ENCODE data around the gene EYA2.

EYA2 gene

DNA sequence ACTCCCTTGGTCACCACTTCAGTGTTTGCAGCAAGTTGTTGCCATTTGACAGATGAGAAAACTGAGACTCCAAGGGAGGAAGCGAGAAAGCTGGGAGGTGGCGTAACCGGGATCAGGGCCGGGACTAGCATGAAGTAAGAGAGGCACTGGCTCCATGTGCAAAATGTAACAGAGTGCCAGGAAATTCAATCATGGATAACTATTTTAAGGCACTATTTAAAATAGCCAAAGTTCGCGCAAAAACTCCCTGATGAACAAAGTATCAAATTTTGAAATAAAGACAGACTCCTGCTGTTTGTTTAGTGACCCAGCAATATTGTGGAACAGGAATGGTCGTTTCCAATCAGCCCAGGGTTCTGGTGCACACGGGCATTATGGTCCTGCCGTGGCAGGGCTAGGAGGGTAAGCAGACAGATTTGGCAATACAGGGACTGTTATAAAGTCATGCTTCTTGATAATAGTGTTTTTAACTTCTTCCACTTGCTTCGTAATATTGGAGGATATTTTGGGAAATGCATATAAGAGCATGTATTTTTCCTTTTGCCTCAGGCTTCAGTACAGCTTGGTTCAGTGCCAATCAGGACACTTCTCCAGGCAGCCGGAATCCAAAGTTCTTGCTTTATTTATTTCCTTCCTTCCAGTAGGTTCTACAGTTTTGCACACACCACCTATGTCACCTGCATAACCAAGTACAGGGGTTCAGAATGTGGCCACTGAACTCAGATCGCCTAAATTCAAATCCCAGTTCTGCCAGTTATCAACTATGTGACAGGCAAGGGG is 141.6 kb downstream of the EYA2 start:
- no peak for DNase-seq (ENCODE audit: low read depth)

DNA sequence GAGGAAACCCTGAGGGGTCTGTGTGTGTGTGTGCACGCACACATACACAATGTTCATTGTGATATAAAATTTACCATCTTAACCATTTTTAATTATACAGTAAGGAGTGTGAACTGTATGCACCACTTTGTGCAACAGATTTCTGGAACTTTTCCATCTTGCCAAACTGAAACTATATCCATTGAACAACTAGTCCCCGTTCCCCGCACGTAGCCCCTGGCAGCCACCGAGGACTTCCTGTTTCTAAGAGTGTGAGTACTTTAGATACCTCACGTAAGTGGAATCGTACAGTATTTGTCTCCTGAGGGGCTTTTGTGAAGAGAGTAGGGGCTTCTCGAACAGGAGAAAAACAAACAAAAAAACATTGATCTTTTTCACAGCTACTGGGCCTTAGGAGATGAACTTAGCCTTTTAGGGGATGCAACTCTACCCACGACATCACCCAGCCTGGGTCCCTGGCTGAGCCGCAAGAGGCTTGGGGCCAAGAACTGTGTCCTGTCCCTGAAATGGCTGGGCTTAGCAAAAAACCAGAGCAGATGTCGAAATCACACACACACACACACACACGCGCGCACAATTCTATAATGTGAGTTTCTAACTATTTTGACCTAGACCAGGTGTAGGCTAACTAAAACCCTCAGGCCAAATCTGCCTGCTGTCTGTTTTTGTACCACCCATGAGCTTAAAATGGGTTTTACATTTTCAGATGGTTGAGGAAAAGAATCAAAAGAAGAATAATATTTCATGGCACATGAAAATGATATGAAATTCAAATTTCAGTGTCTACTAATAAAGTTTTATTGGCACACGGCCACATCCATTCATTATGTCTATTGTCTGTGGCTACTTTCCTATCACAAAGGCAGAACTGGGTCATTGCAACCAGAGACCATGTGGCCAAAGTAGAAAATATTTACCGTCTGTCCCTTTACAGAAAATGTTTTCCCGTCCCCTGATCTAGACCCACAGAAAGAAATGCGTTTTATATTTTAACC is 144.2 kb downstream of the EYA2 start:
- no peak for DNase-seq (ENCODE audit: low read depth)

DNA sequence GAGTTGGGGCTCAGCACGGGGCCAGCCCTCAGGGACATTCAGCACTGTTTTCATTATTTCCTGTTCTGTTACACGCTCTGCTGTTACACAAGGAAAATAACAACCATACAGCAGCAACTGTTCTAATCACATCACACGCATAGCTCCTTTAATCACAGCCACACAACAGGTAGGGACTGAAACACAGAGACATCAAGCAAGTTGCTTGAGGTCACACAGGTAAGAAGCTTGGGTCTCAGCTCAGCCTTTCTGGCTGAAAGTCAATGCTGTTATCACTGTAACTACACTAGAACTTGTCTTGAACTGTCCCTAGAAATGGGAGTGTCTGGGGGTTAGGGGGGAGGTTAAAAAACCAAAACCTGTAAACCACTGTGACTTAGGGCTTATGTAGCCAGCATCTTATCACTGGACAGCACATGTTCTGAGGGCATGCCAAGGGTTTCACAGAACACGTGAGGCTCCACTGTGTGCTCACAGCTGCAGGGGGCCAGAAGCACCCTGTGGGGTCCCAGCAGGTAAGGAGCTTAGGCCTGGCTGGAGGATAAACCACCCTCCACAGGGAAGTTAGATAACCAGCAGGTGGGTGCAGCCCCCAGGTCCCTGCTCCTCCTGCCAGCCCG is 146.0 kb downstream of the EYA2 start:
- no peak for DNase-seq (ENCODE audit: low read depth)

DNA sequence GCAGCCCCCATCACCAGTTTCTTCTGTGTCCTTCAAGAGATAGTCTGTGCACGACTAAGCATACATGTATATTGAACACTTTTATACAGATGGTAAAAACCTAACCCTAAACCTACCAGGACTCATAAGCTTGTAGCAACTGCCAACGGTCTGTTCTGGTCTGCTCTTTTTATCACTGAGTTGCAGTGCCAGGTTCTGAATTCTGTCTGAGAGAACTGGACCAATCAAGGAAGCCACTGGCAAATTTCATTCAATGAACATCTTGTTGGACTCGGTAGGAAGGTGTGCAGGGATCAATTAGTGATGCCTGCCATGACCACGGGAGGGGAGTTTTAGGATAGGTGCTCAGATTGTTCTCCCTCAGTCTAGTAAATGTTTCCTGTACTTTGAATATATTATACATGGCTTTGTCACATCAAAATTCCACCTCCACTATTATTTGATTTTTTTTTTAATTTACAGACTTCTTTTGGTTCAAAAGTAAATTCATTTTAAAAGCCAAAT is 146.8 kb downstream of the EYA2 start:
- DNase-seq (ENCODE audit: low read depth), result no peak

DNA sequence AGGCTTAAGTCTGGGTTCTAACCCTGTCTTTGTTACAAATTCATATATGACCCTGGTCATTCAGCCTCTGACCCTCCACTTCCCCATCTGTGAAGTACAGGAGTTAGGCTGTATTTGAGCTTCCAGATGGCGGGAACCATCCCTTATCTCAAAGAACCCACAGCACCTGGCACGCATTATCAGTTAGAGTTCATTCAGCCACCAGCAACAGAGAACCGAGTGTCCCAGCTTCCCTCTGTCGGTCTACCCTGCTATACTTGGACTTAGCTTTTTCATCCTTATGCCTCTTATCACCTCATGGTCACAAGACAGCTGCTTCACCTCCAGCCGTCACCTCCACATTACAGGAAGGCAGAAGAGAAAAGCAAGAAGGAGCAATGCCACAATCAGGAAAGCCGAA is 147.8 kb downstream of the EYA2 start:
- no peak for DNase-seq (ENCODE audit: low read depth)

DNA sequence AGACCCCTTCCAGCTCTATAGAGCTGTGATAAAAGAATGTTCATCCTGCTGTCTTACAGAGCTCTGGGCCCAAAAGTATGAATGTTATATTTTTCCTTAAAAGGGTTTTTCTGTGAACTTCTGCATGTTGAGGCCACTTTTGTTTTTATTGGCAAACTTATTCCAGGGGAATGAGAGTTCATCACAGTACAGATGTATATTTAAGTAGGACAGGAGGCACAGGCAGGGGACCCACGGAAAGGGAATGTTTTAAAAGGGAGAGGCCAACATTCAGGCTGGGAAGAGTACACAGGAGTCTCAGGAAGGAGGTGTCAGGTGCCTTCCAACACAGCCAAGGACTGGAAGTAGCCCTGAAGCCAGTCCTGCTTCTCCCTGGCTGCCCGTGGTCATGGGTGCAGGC is 148.4 kb downstream of the EYA2 start:
- DNase-seq (ENCODE audit: low read depth), result no peak

DNA sequence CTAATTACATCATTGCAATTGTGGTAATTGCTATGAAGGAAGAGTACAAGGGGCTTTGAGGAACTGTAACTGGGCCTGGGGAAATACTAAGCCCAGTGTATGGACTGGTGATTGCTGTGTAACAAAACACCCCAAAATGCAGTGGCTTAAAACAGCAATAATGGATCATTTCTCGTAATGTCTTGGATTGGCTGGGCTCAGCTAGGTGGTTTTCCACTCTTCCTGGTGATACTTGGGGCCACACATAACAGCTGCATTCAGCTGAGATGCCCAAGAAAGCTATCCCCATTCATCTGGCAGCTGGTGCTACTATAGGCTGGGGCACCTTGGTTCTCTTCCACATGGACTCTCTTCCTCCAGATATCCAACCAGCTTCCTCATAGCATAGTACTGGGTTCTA is 150.3 kb downstream of the EYA2 start:
- no peak for DNase-seq (ENCODE audit: low read depth)

DNA sequence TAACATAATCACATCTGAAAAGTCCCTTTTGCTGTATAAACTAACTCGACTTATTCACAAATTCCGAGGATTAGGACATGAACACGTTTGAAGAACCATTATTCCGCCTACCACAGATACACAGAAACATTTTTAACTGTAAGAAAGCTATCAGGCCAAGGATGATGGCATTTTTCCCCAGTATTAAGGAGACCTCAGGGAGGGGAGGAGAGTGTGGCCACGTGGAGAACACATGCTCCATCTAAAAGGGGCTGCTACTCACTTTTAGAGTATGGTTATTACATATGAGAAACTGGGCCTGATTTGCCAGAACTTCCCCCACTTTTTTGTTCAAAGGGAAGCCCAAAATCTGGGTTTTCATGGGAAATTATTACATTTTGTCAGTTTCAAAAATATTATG is 153.4 kb downstream of the EYA2 start:
- DNase-seq (ENCODE audit: low read depth), result no peak

DNA sequence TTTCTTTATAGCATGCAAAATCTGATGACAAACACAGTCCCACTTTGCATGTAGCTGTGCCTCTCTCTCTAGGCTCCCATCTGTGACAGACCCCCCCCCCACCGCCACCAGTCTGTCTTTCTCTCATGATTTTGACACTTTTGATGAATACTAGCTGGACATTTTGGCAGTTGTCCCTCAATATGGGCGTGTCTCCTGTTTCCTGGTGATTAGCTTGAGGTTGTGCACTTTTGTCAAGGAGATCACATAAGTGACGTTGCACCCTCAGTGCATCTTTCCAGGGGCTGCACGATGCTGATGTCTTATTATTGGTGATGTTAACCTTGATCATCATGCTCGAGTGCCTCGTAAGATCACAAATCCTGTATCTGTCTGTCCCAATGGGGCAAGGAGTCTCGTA is 155.1 kb downstream of the EYA2 start:
- DNase-seq (ENCODE audit: low read depth), result no peak

DNA sequence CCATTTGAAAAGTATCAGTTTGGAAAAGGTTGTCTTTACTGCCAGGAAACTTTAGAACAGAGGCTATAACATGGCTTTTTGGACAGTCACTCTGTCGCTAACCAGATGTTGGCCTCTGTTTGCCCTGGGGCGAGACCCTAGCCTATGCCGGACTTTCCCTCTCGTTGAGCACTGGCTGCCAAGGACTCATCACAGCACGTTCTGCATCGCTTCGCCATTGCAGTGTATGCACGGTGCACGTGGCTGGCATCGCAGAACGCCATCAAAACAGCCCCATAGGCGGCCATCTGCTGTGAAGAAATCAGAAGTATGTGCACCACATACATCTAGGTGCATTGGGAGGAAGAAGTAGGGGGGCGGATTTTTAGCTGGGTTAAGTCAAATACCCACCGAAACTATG is 156.4 kb downstream of the EYA2 start:
- DNase-seq (ENCODE audit: low read depth), result no peak

DNA sequence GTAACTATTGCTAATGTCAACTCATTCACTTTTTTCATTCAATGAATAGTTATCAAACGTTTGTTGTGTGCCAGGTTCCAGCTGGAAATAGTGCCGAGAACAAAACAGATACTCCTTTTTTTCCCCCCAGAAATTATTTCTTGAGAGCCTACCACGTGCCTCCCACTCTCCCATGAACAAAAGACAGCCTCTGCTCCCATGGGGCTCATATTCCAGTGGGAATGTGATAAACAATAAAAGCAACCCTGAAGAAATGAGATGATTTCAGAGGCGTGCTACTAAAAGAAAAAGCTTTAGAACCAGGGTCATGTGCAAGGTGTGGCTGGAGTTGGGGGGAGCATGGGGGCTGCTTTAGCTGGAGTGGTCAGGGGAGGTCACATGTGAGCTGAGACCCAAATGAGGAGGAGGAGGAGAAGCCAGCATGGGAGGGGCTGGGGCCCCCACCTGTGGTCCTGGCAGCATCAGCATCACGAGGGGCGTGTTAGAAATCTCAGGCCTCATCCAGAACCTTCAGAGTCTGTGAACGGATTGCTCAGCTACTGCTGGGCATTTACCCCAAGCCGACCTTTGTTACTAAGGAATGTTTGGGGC is 157.4 kb downstream of the EYA2 start:
- no peak for DNase-seq (ENCODE audit: low read depth)

DNA sequence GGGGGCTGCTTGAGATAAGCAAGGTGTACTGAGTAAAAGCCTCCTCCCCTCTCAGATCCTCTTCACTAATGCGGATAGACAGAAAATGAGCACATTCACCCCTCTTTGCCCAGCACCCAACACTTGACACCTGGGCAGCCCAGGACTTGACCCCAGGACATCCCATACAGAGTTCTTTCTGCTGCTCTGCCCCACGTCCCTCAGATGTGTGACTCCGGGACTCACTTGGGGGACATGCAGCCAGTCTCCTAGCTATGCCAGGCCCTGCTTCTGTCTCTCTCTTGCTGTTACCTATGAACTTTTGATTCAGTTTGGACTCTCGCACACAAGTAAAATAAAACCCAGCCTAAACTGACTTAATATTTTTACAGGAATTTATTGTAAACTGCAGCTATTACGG is 159.9 kb downstream of the EYA2 start:
- no peak for DNase-seq (ENCODE audit: low read depth)

DNA sequence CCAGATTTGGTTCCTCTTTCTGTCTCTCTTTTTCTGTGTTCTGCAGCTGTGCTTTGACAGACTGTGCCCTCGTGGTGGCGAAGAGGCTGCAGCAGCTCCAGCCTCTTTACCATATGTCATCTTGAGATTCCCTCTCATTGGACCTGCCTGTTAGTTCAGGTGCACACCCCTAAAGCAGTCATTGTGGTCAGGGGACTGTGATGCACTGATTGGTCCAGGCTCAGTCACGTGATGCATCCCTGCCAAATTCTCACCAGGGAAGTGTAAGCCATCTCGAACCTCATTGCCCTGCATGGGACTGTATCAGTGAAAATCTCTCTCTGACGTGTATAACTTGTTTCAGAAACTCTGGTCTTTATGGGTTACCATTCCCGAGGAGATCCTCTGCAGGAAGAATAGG is 160.3 kb downstream of the EYA2 start:
- no peak for DNase-seq (ENCODE audit: low read depth)

DNA sequence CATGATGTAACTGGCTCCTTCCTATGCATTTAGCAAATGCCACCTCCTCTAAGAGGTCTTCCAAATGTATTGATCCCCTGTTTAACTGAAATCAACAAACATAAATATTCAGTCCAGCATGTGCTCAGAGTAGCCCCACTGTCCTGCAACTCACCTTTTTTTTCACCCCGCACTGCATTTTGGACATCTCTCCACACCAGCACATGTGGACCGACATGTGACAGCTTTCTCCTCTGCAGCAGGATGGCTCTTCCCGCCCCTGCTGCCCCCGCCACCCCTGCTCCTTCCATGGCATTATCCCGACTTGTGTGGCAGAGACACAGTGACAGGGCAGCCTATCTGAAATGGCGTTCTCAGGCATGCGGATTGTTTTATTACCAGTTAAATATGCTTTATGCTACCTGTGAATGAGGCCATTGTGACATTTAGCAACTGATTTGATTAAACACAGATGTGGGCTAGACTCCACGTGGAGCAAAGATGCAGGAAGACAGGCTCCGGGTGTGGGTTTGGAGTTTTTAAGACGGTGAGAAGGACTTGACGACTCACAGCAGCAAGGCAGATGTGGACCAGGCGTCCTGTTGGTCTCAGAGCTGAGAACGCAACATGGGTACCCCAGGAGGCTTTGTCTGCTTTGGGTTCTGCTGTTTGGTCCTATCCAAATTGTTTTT is 161.2 kb downstream of the EYA2 start:
- no peak for DNase-seq (ENCODE audit: low read depth)

DNA sequence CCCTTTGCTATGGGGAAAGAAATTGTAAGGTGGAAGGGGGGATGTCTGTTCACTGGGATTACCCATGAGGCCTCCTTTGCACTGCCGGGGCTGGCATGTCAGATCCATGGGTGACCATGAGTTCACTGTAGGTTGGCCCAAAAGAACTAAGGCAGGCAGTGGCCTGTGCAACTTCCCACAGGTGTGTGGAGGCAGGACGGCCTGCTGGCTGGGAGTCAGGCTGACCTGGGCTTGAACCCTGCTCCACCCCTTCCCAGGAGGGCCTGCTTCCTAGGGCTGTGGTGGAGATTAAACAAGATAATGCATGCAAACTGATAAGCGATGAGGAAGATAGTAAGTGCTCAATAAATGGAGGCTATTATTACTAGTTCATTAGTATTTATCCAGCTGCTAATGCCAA is 163.0 kb downstream of the EYA2 start:
- DNase-seq (ENCODE audit: low read depth), result no peak

DNA sequence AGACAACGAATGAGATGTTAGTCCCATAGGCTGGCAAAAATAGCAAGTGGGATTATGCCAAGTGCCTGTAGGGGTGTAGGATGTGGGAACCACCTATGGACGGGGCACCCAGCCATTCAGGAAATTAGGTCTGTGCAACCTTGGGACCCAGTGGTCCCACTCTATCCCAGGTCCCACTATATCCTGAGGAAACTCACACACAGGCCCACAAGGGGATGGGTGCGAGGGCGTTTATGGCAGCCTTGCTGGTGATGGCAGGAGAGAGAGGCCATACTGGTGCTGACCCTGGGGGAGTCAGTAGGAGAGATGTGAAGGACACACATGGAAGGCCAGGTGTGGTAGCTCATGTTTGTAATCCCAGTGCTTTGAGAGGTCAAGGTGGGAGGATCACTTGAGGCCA is 163.6 kb downstream of the EYA2 start:
- no peak for DNase-seq (ENCODE audit: low read depth)

DNA sequence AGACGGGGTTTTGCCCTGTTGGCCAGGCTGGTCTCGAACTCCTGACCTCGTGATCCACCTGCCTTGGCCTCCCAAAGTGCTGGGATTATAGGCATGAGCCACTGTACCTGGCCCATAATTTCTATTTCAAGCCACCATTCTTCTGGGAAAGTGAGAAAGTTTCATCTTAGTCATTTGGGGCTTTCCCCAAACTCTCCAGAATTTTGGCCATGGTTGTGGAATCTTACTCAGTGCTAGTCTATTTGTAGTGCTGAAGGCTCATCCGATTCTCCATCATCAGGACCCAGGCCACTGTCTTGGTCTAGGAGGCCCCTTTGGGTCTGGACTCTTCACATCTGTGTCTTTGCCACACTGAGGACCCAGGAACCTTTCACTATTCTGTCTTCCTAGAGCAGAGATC is 164.9 kb downstream of the EYA2 start:
- DNase-seq (ENCODE audit: low read depth), result no peak

DNA sequence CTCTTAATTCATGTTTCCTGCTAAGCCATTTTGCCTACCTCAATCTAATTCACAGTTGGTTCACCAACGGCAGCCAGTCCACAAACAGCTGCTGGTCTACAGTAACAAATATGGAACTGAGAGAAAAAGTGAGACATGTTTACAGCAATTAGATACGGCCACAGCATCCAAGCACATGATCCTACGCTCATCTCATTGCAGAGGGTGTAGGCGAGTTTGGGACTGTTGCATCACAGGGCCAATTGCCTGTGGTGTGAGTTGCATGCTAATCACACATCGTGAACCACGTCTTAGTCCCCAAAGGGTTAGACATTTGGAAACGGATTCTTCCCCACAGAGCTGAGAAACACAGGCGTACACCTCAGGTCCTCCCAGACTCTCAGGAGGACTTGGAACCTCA is 166.9 kb downstream of the EYA2 start:
- no peak for DNase-seq (ENCODE audit: low read depth)

DNA sequence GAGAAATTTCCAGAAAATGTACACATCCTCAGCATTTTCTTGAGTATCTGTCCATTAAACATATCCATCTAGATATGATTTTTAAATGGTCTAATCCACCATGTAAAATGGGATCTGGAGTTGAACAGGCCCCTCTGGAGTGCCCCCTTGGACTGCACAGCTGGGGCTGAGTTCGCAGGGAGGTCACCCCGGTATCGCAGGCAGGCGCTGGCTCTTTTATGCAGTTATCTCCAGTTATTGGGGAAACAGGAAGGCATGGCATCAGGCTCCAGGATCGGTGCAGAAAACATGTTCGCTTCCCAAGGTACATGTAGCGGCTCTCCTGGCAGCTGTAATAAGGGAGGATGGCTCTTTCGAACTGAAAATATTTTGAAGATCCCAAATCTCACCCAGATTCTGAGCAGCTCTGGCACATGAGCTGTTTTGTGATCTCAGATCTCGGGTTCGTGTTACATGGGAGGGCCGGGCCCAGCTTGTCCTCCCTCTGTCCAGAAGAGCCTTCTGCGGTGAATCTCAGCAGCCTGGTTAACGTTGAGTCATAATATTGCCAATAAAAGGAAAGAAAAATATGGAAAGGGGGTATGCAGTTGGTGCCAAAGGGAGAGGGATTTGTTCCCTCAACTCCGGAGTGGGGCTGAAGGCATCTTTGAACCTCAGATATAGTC is 167.7 kb downstream of the EYA2 start:
- no peak for DNase-seq (ENCODE audit: low read depth)

DNA sequence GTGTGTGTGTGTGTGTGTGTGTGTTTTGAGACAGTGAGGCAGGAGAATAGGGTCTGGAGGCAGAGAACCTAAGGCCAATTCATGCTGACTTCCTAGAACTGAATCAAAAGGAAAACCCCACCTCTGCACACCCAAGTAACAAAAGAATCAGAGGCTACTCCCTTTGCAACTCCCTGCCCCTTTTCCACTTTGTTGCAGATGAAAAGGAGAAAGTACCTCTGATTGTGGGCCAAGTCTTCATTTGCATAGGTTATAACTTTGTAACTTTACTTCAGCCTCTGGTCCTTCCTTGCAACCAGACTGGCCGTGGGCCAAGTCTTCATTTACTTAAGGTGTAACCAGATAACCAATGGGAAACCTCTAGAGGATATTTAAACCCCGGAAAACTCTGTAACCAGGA is 168.8 kb downstream of the EYA2 start:
- no peak for DNase-seq (ENCODE audit: low read depth)

DNA sequence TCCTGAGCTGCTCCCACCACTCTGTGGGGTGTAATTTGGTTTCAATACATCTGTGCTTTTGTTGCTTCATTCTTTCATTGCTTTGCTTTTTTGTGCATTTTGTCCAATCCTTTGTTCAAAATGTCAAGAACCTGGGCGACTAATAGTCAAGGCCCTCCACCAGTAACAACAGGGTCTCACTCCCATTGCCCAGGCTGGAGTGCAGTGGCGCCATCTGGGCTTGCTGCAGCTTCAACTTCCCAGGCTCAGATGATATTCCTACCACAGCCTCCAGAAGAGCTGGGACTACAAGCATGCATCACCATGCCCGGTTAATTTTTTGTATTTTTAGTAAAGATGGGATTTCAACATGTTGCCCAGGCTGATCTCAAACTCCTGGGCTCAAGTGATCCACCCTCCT is 169.2 kb downstream of the EYA2 start:
- DNase-seq (ENCODE audit: low read depth), result no peak

Data from activated T-helper 9 cell treated with anti-CD3 and anti-CD28 coated beads, Interleukin-2, amount 50 U/mL, for 16 hours (primary cell).